Right renal pelvis (tissue), 4 donors: ENCODE data around the gene PCCA. TPM values are rescaled to one million over a fixed set of nuclear protein-coding genes. Genes with fewer than 3 reads are reported as not detected.

ENCODE experiments used
- DNase-seq, 4 donors: peaks; one replicate each; pipeline ENCODE4 v3.0.0-alpha.2; 2013; ENCODE audit warnings: low read depth in 4 of 4, low spot score in 3 of 4, missing footprints in 1 of 4
- polyA plus RNA-seq, 4 donors: library from polyadenylated mRNA; unstranded; fragments of 120-200 nt; gene quantifications; one replicate each; pipeline ENCODE4 v1.2.1, GENCODE V29; 2013; ENCODE audit not compliant: insufficient read length in 4 of 4

Gene PCCA
- polyA plus RNA-seq, 4 donors: 50.8 to 70.4 (median 65.4) TPM

GRCh38 chr13:100532090-100532766, 443.3 kb downstream of the PCCA start:
- no peak for DNase-seq

GRCh38 chr13:100532836-100533435, 444.0 kb downstream of the PCCA start:
- DNase-seq: no peak

- DNase-seq: no peak
Observed at GRCh38 chr13:100533588-100534041, 444.7 kb downstream of the PCCA start.

- DNase-seq: no peak
Observed at GRCh38 chr13:100534147-100534843, 445.4 kb downstream of the PCCA start.

- DNase-seq: no peak
Observed at GRCh38 chr13:100534911-100535310, 446.0 kb downstream of the PCCA start.

GRCh38 chr13:100535426-100536135, 446.7 kb downstream of the PCCA start:
- DNase-seq: no peak

GRCh38 chr13:100536643-100537180, 447.8 kb downstream of the PCCA start:
- no peak for DNase-seq

- no peak for DNase-seq
Observed at GRCh38 chr13:100537486-100537885, 448.6 kb downstream of the PCCA start.

GRCh38 chr13:100537951-100538462, 449.1 kb downstream of the PCCA start:
- DNase-seq: no peak

- no peak for DNase-seq
Observed at GRCh38 chr13:100540621-100541020, 451.7 kb downstream of the PCCA start.

- DNase-seq: no peak
Observed at GRCh38 chr13:100541897-100542825, 453.3 kb downstream of the PCCA start.

- DNase-seq: no peak
Observed at GRCh38 chr13:100542826-100543156, 453.9 kb downstream of the PCCA start.

GRCh38 chr13:100543872-100544602, 455.1 kb downstream of the PCCA start:
- no peak for DNase-seq

- no peak for DNase-seq
Observed at GRCh38 chr13:100544866-100545683, 456.2 kb downstream of the PCCA start.

GRCh38 chr13:100545684-100546061, 456.8 kb downstream of the PCCA start:
- no peak for DNase-seq

GRCh38 chr13:100546713-100547405, 458.0 kb downstream of the PCCA start:
- DNase-seq: no peak

- DNase-seq: no peak
Observed at GRCh38 chr13:100547791-100548201, 458.9 kb downstream of the PCCA start.

- no peak for DNase-seq
Observed at GRCh38 chr13:100549316-100549715, 460.4 kb downstream of the PCCA start.
